ENCODE measurements around the gene SF3A2.

DNA sequence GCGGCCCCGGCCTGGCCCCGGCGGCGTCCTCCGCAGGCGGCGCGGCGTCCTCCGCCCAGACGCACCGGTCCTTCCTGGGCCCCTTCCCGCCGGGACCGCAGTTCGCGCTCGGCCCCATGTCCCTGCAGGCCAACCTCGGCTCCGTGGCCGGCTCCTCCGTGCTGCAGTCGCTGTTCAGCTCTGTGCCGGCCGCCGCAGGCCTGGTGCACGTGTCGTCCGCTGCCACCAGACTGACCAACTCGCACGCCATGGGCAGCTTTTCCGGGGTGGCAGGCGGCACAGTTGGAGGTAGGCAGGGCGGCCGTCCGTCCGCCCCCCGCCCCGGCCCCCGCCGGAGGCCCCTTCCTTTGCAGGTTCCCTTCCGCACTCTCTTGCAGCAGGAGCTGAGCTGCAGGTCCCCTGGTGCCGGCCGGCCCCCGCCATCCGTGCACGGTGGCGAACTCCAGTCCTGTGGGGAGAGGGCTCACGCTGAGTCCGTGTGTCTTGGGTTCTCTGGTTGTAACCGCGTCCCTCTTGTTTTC, 9.7 kb upstream of the SF3A2 start:
- TF ChIP-seq, protein P1, sequence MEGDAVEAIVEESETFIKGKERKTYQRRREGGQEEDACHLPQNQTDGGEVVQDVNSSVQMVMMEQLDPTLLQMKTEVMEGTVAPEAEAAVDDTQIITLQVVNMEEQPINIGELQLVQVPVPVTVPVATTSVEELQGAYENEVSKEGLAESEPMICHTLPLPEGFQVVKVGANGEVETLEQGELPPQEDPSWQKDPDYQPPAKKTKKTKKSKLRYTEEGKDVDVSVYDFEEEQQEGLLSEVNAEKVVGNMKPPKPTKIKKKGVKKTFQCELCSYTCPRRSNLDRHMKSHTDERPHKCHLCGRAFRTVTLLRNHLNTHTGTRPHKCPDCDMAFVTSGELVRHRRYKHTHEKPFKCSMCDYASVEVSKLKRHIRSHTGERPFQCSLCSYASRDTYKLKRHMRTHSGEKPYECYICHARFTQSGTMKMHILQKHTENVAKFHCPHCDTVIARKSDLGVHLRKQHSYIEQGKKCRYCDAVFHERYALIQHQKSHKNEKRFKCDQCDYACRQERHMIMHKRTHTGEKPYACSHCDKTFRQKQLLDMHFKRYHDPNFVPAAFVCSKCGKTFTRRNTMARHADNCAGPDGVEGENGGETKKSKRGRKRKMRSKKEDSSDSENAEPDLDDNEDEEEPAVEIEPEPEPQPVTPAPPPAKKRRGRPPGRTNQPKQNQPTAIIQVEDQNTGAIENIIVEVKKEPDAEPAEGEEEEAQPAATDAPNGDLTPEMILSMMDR (IDR thresholded peaks at IDR 0.05; ENCODE audit: poor library complexity), result no peak
- TF ChIP-seq EZH2phosphoT487 (IDR thresholded peaks at IDR 0.05; ENCODE audit: low read depth, severe bottlenecking, unreplicated experiment), result no peak
- TF ChIP-seq EZH2 (IDR thresholded peaks at IDR 0.05; ENCODE audit: borderline replicate concordance), result no peak

All from hepatocyte (in vitro differentiated cells).